Activated T-cell treated with anti-CD3 and anti-CD28 coated beads for 48 hours (primary cell): ENCODE measurements around the gene AADAC.
"Not testable (repeated sequence)": the region's sequence is repeated elsewhere in the genome, so short reads cannot be mapped to it uniquely, and the experiment has no call there.

ENCODE experiments used
- DNase-seq: peaks from one replicate; pipeline ENCODE4 v3.0.0-alpha.2; 2020; ENCODE audit warnings: low read depth

Gene AADAC

GRCh38 chr3:151796105-151796680 is 17.7 kb upstream of the AADAC start:
- no peak for DNase-seq

- no peak for DNase-seq
Observed at GRCh38 chr3:151798466-151798865, 15.4 kb upstream of the AADAC start.

- no peak for DNase-seq
Observed at GRCh38 chr3:151800431-151800830, 13.5 kb upstream of the AADAC start.

GRCh38 chr3:151804267-151804666 is 9.6 kb upstream of the AADAC start:
- DNase-seq, result no peak

- no peak for DNase-seq
Observed at GRCh38 chr3:151806838-151807237, 7.1 kb upstream of the AADAC start.

DNA sequence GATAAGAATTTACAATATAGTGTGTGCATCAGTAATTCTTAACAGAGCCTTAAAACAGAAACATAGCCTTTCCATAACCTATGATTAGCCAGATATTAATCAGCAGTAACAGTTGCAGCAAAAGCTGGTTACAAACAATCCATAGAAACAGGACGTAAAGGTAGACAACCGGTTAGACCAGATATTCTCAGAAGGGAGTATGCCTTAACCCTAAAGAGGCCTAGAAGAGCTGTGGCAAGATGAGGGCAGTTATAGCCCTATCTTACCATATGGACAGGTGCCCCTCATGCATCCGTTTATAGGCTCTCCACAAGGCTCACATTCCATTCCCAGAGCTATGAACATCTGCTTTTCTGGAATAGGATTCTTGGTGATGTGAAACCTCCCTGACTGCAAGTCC is 5.0 kb upstream of the AADAC start:
- not testable (repeated sequence) for DNase-seq

DNA sequence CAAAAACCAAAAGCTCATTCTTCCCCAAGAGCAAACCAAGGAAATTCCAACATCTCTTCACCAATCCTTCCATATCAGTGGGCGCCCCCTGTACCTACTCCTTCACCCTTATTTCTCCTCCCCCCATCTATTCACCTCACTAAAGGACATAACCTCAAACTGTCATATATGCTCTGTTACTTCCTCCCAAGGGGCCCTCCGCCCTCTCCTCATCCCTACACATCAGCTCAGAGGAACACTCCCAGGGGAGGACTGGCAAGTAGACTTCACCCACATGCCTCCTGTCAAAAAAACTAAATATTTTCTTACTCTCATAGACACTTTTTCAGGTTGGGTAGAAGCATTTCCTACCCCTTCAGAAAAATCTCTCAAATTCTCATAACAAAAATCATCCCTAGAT is 2.4 kb upstream of the AADAC start:
- no peak for DNase-seq

DNA sequence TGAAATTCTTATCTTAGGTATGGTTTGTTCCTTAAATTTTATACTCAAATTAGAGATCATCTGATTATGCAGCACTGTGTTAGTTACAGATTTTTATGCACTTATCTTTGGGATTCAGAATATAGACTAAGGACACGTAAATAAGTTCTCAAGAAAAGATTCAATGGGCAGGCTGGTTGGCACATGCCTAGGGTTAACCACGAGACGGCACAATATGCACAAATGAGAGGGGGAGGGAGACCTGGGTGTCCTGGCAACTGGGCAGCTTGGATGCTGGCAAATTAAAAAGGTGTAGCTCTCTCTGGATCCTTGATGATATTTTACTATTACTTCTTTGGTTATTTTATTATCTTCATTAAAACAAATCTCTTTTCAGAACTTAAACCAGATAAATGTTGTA is 672 bp downstream of the AADAC start:
- DNase-seq, result no peak

- DNase-seq, result no peak
Observed at GRCh38 chr3:151816091-151816604, 2.2 kb downstream of the AADAC start.

- no peak for DNase-seq
Observed at GRCh38 chr3:151817473-151817872, 3.6 kb downstream of the AADAC start.

GRCh38 chr3:151818361-151818760 is 4.4 kb downstream of the AADAC start:
- DNase-seq, result no peak

- DNase-seq, result no peak
Observed at GRCh38 chr3:151819910-151820309, 6.0 kb downstream of the AADAC start.

GRCh38 chr3:151827816-151828215 is 13.9 kb downstream of the AADAC start:
- DNase-seq, result no peak

DNA sequence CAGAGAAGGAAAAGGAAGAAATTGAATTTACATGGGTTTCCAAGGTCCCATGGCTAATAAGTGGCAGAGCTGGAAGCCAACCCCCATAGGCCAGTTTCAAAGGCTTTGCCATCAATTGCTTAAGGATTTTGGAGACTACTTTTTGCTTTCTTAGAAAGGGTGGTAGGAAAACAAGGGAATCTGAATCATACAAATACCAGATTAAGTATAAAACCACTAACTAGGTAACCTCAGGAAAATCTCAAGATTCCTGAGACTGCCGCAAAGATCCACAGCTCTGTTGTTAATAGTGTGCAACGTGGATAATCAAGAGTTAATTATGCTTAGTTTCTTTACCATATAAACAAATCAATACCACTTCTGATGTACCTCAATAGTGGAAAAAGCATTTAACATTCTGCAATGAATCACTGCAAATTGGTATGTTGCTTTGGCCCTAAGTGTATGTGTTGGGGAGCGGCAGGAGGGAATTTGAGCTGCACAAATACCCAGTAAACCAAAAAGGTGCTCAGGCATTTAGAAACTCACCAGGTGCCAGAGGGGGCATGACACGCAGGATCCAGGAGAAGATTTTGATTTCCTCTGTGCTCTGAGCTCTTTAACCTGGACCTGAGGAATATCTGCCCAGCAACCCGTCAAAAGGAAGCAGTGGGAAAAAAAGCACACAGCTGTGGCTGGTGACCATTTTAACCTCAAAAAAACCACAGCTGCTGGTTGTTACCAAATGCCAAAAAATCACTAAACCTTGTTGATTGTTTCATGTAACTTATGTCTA is 22.0 kb downstream of the AADAC start:
- no peak for DNase-seq

DNA sequence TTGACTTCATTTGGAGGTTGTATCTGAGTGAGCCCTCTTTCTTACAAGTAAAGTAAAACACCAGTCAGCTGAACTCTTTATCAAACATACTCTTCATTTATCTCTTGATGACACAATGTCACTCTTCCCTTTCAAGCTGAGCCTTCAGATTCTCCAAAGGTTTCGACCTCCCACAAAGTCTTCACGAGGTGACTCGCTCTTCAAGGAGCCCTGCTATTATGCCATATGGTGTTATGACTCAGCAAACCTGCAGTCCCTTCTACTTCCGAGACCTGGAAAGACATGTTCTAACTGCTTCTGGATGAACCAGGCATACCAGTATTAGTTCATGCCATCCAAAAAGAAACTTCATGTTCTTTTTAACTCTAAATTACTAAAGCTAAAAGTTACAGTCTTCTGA is 23.1 kb downstream of the AADAC start:
- no peak for DNase-seq

DNA sequence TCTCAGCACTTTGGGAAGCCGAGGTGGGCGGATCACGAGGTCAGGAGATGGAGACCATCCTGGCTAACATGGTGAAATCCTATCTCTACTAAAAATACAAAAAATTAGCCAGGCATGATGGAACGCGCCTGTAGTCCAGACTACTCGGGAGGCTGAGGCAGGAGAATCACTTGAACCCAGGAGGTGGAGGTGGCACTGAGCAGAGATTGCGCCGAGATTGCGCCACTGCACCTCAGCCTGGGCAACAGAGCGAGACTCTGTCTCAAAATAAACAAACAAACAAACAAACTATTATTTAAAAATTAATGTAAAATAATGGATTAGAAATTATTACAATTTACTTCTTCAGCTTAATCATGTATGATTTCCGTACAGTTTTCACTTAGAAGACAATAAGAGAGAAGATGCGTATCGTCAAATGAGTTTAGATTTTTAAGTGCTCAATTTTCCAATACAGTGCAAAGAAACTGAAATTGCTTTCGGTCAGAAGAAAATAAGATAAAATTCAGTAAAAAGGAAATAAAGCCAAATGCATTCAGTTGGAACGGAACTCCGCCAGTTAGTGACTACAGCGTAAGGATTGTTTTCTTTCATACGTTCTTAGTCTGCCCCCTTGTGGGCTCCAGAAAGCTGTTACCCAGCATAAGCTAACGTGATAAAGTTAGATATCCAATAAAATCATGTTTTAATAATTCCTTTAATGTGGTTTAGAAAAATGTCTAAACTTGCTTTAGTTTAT is 24.8 kb downstream of the AADAC start:
- DNase-seq, result no peak

- no peak for DNase-seq
Observed at GRCh38 chr3:151839313-151839631, 25.4 kb downstream of the AADAC start.

GRCh38 chr3:151841801-151842200 is 27.9 kb downstream of the AADAC start:
- DNase-seq, result no peak

GRCh38 chr3:151843275-151843674 is 29.4 kb downstream of the AADAC start:
- DNase-seq, result no peak

DNA sequence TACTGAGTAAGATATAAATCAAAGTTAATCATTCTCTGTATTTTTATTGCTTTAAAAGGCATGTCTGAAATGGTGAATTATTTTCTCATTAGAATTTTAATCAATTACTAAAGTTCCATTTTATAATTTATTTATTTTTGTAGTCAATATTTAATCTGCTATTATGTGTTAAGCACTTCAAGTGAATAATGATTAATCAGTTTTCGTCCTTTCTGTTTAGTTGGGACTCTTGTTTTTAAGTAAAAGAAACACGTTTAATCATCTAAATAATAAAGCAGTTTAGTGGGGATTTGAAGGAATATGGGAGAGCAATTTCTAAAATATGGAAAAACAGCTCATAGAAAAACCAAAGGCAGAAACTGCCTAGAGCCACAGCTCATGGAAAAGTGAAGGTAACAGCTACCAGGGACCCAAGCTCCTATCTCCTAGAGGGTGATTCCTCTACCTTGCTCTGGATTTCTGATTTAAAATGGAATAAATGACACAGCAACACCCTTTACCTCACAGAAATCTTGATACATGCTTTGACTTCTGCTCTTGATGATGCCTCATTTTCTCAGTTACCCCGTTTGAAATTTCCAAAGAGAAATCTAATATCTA is 31.5 kb downstream of the AADAC start:
- no peak for DNase-seq

- DNase-seq, result not testable (repeated sequence)
Observed at GRCh38 chr3:151850065-151850464, 36.1 kb downstream of the AADAC start.

- no peak for DNase-seq
Observed at GRCh38 chr3:151852074-151852811, 38.3 kb downstream of the AADAC start.
